Activated CD8-positive, alpha-beta T cell treated with anti-CD3 and anti-CD28 coated beads for 36 hours (primary cell): ENCODE measurements around the gene TPST1. TPM values are rescaled to one million over a fixed set of nuclear protein-coding genes. Genes with fewer than 3 reads are reported as not detected.
"Not testable (repeated sequence)": the region's sequence is repeated elsewhere in the genome, so short reads cannot be mapped to it uniquely, and the experiment has no call there.

Experiments used
- ATAC-seq: fragments of 200-7000 bp; cut with Tn5 transposase; one replicate; pipeline ENCODE4 v1.10.0; 2021; ENCODE audit warnings: mild to moderate bottlenecking, moderate library complexity
- CTCF ChIA-PET: fragments of 350-600 bp; sonication (Branson Sonifier 250); formaldehyde crosslinking; loops from one replicate; lab custom pipeline; 2021; ENCODE audit warnings: antibody characterized with exemption; lab: Charles Lee
- POLR2A ChIA-PET: fragments of 350-600 bp; sonication (Branson Sonifier 250); formaldehyde crosslinking; loops from one replicate; lab custom pipeline; 2021; ENCODE audit warnings: antibody characterized with exemption; lab: Charles Lee
- DNase-seq: peaks from one replicate; pipeline ENCODE4 v3.0.0-alpha.2; 2020
- H3K27ac Mint-ChIP-seq: one replicate; pipeline ENCODE4 v1.8.0; 2021; ENCODE audit warnings: mild to moderate bottlenecking, mixed read lengths
- H3K27me3 Mint-ChIP-seq: one replicate; pipeline ENCODE4 v1.8.0; 2021; ENCODE audit warnings: mixed read lengths
- H3K36me3 Mint-ChIP-seq: one replicate; pipeline ENCODE4 v1.8.0; 2021; ENCODE audit warnings: low read depth, mixed read lengths
- H3K4me1 Mint-ChIP-seq: one replicate; pipeline ENCODE4 v1.8.0; 2021; ENCODE audit warnings: low read depth, mixed read lengths
- H3K4me3 Mint-ChIP-seq: one replicate; pipeline ENCODE4 v1.8.0; 2021; ENCODE audit warnings: mild to moderate bottlenecking, moderate library complexity, mixed read lengths
- H3K9me3 Mint-ChIP-seq: one replicate; pipeline ENCODE4 v1.8.0; 2021; ENCODE audit warnings: mixed read lengths
- CTCF ChIP-seq: fragments of 200-600 bp; IDR thresholded peaks from one replicate; pipeline ENCODE4 v1.8.0; 2022; ENCODE audit warnings: antibody characterized with exemption, mild to moderate bottlenecking
- intact Hi-C: fragments of 100-400 bp; cut with micrococcal nuclease; formaldehyde crosslinking; loops from one replicate; pipeline ENCODE4 v1.10.0; 2022
- total RNA-seq, 2 experiments: library from RNA; stranded (reverse); gene quantifications; one replicate each; pipeline ENCODE4 v1.2.3, GENCODE V29; 2021

TPST1 gene
- total RNA-seq: 1 to 10 TPM; 2.4 TPM

DNA sequence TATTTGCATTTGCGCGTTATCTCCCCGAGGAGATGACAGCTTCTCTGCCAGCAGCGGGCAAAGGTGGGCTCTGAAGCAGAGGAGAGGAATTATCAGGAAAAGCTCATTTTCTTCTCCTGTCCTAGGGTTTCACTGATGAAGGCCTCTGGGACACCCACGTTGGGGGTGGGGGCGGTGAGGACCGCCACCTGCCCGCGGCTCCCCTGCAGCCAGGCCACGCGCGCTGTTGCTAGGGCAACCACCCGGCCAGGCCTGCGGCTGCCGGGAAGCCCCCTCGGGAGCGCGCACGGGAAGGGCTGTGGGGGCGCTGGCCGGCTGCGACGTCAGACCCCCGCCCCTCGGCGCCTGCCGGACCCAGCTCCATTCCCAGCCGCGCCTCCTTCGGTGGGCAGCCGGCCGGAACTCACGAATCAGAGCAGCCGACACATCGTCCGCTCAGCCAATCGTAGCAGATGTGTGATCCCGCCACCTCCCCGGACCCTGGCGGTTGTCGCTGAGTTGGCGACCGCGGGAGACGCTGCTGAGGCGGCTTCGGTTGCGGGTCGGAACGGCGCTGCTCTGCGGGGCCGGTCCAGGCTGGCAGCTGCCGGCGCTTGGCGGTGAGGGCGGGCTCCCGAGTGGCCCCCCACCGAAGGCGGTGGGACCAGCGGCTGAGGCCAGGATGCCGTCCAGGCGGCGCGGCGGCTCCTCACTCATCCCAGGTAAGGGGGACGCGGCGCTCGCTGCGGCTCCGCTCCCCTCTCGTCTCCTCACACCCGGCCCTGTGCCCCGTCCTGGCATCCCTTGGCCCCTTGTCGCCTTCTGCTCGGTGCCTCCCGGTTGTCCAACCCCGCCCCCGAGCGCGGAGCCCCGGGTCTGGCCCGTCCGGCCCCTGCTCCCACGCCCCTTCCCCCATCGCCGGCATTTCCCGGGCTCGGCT is at the start of gene TPST1:
Gene TPST1 (plus strand): TSS at position 513 of the 919 bp plus-strand sequence. CDS start 35,092 bp downstream, outside the sequence.
- DNase-seq: peak; percentile 84
- ATAC-seq: peak; percentile 95
- Mint-ChIP-seq H3K27me3 (peaks cover 11% of the 10 kb centered on the region), H3K4me1 (peaks cover 34% of the 10 kb centered on the region), H3K9me3 (no peaks in the 10 kb centered on the region), H3K36me3 (no peaks in the 10 kb centered on the region), H3K27ac (peak within 1 kb of the TSS; percentile 66), H3K4me3 (peak within 1 kb of the TSS; percentile 86)
- intact Hi-C loops: no loop called here
- POLR2A ChIA-PET: interaction anchor here (1.0 to 1.5 kb wide), 2 partner anchors 130 to 288 kb away, joined by 3 read pairs; no protein-coding TSS in a partner anchor
- peak; percentile 53 for TF ChIP-seq CTCF
- CTCF ChIA-PET: interaction anchor here (1.0 to 2.0 kb wide), 4 partner anchors 8 to 223 kb away, joined by 3 to 5 read pairs (median 3); partner anchors contain the start of gene GUSB

DNA sequence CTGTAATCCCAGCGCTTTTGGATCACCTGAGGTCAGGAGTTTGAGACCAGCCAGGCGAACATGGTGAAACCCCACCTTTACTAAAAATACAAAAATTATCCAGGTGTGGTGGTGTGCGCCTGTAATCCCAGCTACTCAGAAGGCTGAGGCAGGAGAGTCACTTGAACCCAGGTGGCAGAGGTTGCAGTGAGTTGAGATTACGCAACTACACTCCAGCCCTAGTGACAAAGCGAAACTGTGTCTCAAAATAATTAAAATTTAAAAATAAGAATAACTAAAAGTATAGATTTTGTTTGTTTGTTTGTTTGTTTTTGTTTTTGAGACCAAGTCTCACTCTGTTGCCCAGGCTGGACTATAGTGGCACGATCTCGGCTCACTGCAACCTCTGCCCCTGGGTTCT is 49.1 kb upstream of the TPST1 start:
- H3K27ac Mint-ChIP-seq, H3K27me3 Mint-ChIP-seq, intact Hi-C loops, H3K4me1 Mint-ChIP-seq, ATAC-seq, CTCF ChIA-PET, POLR2A ChIA-PET, H3K4me3 Mint-ChIP-seq, H3K9me3 Mint-ChIP-seq, DNase-seq: not testable (repeated sequence)
- H3K36me3 Mint-ChIP-seq: peaks cover 62% of the 10 kb centered on the region

GRCh38 chr7:66157060-66157459 is 48.1 kb upstream of the TPST1 start:
- DNase-seq (no peak), ATAC-seq (no peak)
- Mint-ChIP-seq H3K4me3 (no peak overlapping the region), H3K27me3 (no peaks in the 10 kb centered on the region), H3K27ac (no peak overlapping the region), H3K9me3 (peaks cover 9% of the 10 kb centered on the region), H3K36me3 (peaks cover 60% of the 10 kb centered on the region), H3K4me1 (no peaks in the 10 kb centered on the region)
- no peak for TF ChIP-seq CTCF
- CTCF ChIA-PET: no interaction called here
- intact Hi-C loops: no loop called here
- POLR2A ChIA-PET: no interaction called here

DNA sequence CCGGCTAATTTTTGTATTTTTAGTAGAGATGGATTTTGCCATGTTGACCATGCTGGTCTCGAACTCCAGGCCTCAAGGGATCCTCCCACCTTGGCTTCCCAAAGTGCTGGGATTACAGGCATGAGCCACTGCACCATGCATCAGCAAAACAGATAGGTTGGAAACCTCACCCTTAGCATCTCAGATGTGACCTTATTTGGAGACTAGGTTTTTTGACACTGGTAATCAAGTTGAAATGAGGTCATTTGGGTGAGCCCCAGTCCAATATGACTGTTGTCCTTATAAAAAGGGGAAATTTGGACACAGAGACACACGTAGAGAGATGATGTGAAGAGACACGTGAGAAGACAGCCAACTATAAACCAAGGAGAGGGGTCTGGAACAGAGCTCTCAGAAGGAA is 42.5 kb upstream of the TPST1 start:
- no peaks in the 10 kb centered on the region for H3K4me1 Mint-ChIP-seq
- H3K4me3 Mint-ChIP-seq: no peak overlapping the region
- H3K36me3 Mint-ChIP-seq: peaks cover 18% of the 10 kb centered on the region
- H3K27me3 Mint-ChIP-seq: no peaks in the 10 kb centered on the region
- H3K27ac Mint-ChIP-seq: no peak overlapping the region
- ChIA-PET POLR2A (no interaction called here), CTCF (no interaction called here)
- no peak for ATAC-seq
- no peak for TF ChIP-seq CTCF
- intact Hi-C loops: no loop called here
- peaks cover 7% of the 10 kb centered on the region for H3K9me3 Mint-ChIP-seq
- no peak for DNase-seq

DNA sequence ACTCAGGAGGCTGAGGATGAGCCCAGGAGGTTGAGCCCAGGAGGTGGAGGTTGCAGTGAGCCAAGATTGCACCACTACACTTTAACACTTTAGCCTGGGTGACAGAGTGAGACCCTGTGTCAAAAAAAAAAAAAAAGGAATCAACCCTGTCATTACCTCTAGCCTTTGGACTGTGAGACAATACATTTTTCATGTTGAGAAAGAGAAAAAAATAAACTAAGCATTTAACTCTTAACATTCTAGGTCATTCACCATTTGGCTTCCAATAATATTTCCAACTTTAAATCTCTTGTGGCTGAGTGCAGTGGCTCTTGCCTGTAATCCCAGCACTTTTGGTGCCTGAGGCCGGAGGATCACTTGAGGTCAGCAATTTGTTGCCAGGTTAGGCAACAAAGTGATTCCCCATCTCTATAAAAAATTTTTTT is 41.9 kb upstream of the TPST1 start:
- H3K4me3 Mint-ChIP-seq: no peak overlapping the region
- peaks cover 5% of the 10 kb centered on the region for H3K9me3 Mint-ChIP-seq
- ATAC-seq (no peak), DNase-seq (no peak)
- H3K27me3 Mint-ChIP-seq: no peaks in the 10 kb centered on the region
- peaks cover 2% of the 10 kb centered on the region for H3K4me1 Mint-ChIP-seq
- peaks cover 14% of the 10 kb centered on the region for H3K36me3 Mint-ChIP-seq
- TF ChIP-seq CTCF: no peak
- no peak overlapping the region for H3K27ac Mint-ChIP-seq
- POLR2A ChIA-PET: no interaction called here
- intact Hi-C loops: no loop called here
- CTCF ChIA-PET: no interaction called here
